ENCODE results near the gene PDE8B.

PDE8B gene

DNA sequence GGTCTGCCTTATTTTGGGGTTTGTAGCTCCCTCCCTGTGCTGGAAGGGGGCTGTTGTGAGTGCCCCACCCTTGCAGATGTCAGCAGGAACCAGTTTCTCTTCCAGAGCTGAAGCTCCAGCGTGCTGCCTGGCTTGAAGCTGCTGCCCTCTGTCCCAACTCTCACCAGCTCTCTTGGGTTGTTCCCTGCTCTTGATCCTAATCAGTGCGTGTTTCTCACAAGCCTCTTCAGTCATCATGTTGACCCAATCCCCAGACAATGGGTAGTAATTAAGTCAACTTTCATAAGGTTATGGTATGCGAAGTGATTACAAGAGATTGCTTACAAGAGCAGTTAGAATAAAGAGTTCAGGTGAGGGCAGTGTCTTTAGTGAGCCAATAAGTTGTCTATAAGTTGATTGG is 57.0 kb downstream of the PDE8B start:
- Histone ChIP-seq H3K4me2 (ENCODE audit: low read length) (no peak overlapping the region), H3K4me3 (ENCODE audit: low read depth, low read length) (no peak overlapping the region), H4K91ac (ENCODE audit: low read depth, low read length) (no peak overlapping the region), H3K23ac (ENCODE audit: low read length) (no peak overlapping the region), H3K27ac (ENCODE audit: low read depth, low read length) (no peak overlapping the region), H3K4ac (ENCODE audit: low read depth, low read length) (no peak overlapping the region), H3K9me3 (ENCODE audit: insufficient read depth, low read depth, low read length) (no peaks in the 10 kb centered on the region), H3K79me1 (ENCODE audit: low read length) (no peaks in the 10 kb centered on the region), H3K36me3 (ENCODE audit: control insufficient read depth in 1 of 2, insufficient read depth in 2 of 2, low read length in 2 of 2) (no peaks in the 10 kb centered on the region), H3K4me1 (ENCODE audit: control insufficient read depth in 1 of 2, insufficient read depth in 2 of 2, low read length in 2 of 2) (no peaks in the 10 kb centered on the region), H3K9ac (ENCODE audit: low read length) (peak overlapping the region; percentile 70), H4K8ac (ENCODE audit: low read depth, low read length) (no peak overlapping the region), H3K14ac (ENCODE audit: low read length) (no peak overlapping the region), H2BK120ac (ENCODE audit: insufficient read depth, low read length, poor library complexity) (no peak overlapping the region), H2BK5ac (ENCODE audit: low read depth, low read length, poor library complexity) (no peak overlapping the region), H4K12ac (ENCODE audit: low read depth, low read length) (no peak overlapping the region), H3K27me3 (ENCODE audit: insufficient read depth, low read length) (no peaks in the 10 kb centered on the region), H3K79me2 (ENCODE audit: control insufficient read depth, insufficient read depth, low read length, poor library complexity) (no peaks in the 10 kb centered on the region), H3K18ac (ENCODE audit: low read length) (no peak overlapping the region), H2AFZ (ENCODE audit: insufficient read depth, low read length, poor library complexity) (no peak overlapping the region), H2AK5ac (ENCODE audit: low read length) (no peak overlapping the region), H2BK12ac (ENCODE audit: low read length) (no peak overlapping the region)
- no CpG with 5 or more reads among the region's 3 CpGs for WGBS (ENCODE audit: extremely low coverage, insufficient coverage, insufficient read length)
- peak; percentile 55 to 58 for DNase-seq

- Histone ChIP-seq H3K14ac (ENCODE audit: low read length) (no peak overlapping the region), H4K12ac (ENCODE audit: low read depth, low read length) (no peak overlapping the region), H3K9me3 (ENCODE audit: insufficient read depth, low read depth, low read length) (no peaks in the 10 kb centered on the region), H3K27me3 (ENCODE audit: insufficient read depth, low read length) (no peaks in the 10 kb centered on the region), H4K91ac (ENCODE audit: low read depth, low read length) (no peak overlapping the region), H3K27ac (ENCODE audit: low read depth, low read length) (no peak overlapping the region), H2BK12ac (ENCODE audit: low read length) (no peak overlapping the region), H3K23ac (ENCODE audit: low read length) (no peak overlapping the region), H3K36me3 (ENCODE audit: control insufficient read depth in 1 of 2, insufficient read depth in 2 of 2, low read length in 2 of 2) (no peaks in the 10 kb centered on the region), H3K4me3 (ENCODE audit: low read depth, low read length) (no peak overlapping the region), H3K4me2 (ENCODE audit: low read length) (no peak overlapping the region), H2BK5ac (ENCODE audit: low read depth, low read length, poor library complexity) (no peak overlapping the region), H3K9ac (ENCODE audit: low read length) (no peak overlapping the region), H4K8ac (ENCODE audit: low read depth, low read length) (no peak overlapping the region), H3K79me2 (ENCODE audit: control insufficient read depth, insufficient read depth, low read length, poor library complexity) (no peaks in the 10 kb centered on the region), H3K4me1 (ENCODE audit: control insufficient read depth in 1 of 2, insufficient read depth in 2 of 2, low read length in 2 of 2) (no peaks in the 10 kb centered on the region), H3K79me1 (ENCODE audit: low read length) (no peaks in the 10 kb centered on the region), H3K18ac (ENCODE audit: low read length) (no peak overlapping the region), H2AK5ac (ENCODE audit: low read length) (no peak overlapping the region), H3K4ac (ENCODE audit: low read depth, low read length) (no peak overlapping the region), H2AFZ (ENCODE audit: insufficient read depth, low read length, poor library complexity) (no peak overlapping the region), H2BK120ac (ENCODE audit: insufficient read depth, low read length, poor library complexity) (no peak overlapping the region)
- DNase-seq, result no peak
- no CpG with 5 or more reads among the region's 1 CpG for WGBS (ENCODE audit: extremely low coverage, insufficient coverage, insufficient read length)
Observed at GRCh38 chr5:77272206-77272605, 61.7 kb downstream of the PDE8B start.

DNA sequence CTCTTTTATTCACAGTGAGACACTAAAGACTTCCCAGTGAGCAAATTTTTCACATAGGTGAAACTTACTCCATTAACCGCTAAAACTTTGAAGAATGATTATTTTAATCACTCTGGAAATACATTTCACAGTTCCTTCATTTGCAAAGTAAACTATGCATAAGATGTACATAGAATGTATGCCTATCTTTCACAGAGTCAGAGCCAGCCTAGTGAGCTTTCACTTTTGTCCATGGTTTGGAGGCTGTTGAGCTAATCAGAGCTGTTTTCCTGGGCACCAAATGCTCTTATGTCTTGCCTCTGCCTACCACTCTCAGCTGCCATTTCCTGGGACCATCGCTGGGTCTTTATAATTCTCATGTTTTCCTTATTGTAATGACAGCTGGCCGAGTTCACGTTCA is 67.3 kb downstream of the PDE8B start:
- no peaks in the 10 kb centered on the region for H3K27me3 ChIP-seq (ENCODE audit: insufficient read depth, low read length)
- no peak overlapping the region for H3K4me2 ChIP-seq (ENCODE audit: low read length)
- H3K9me3 ChIP-seq (ENCODE audit: insufficient read depth, low read depth, low read length), result peaks cover 2% of the 10 kb centered on the region
- no peak overlapping the region for H4K8ac ChIP-seq (ENCODE audit: low read depth, low read length)
- H3K4me1 ChIP-seq (ENCODE audit: control insufficient read depth in 1 of 2, insufficient read depth in 2 of 2, low read length in 2 of 2), result peaks cover 0 to 3% of the 10 kb centered on the region in 2 experiments
- no peak overlapping the region for H3K4me3 ChIP-seq (ENCODE audit: low read depth, low read length)
- H3K23ac ChIP-seq (ENCODE audit: low read length), result no peak overlapping the region
- no peaks in the 10 kb centered on the region for H3K79me1 ChIP-seq (ENCODE audit: low read length)
- no peak overlapping the region for H3K9ac ChIP-seq (ENCODE audit: low read length)
- H3K14ac ChIP-seq (ENCODE audit: low read length), result no peak overlapping the region
- DNase-seq, result no peak
- H4K12ac ChIP-seq (ENCODE audit: low read depth, low read length), result no peak overlapping the region
- H2BK5ac ChIP-seq (ENCODE audit: low read depth, low read length, poor library complexity), result no peak overlapping the region
- no peak overlapping the region for H2AK5ac ChIP-seq (ENCODE audit: low read length)
- H3K4ac ChIP-seq (ENCODE audit: low read depth, low read length), result no peak overlapping the region
- H3K36me3 ChIP-seq (ENCODE audit: control insufficient read depth in 1 of 2, insufficient read depth in 2 of 2, low read length in 2 of 2), result no peaks in the 10 kb centered on the region
- no peak overlapping the region for H2BK12ac ChIP-seq (ENCODE audit: low read length)
- H3K18ac ChIP-seq (ENCODE audit: low read length), result no peak overlapping the region
- H4K91ac ChIP-seq (ENCODE audit: low read depth, low read length), result no peak overlapping the region
- no peak overlapping the region for H2BK120ac ChIP-seq (ENCODE audit: insufficient read depth, low read length, poor library complexity)
- no peaks in the 10 kb centered on the region for H3K79me2 ChIP-seq (ENCODE audit: control insufficient read depth, insufficient read depth, low read length, poor library complexity)
- no peak overlapping the region for H2AFZ ChIP-seq (ENCODE audit: insufficient read depth, low read length, poor library complexity)
- WGBS (ENCODE audit: extremely low coverage, insufficient coverage, insufficient read length), result no CpG with 5 or more reads among the region's 4 CpGs
- no peak overlapping the region for H3K27ac ChIP-seq (ENCODE audit: low read depth, low read length)

- Histone ChIP-seq H3K4me1 (ENCODE audit: control insufficient read depth in 1 of 2, insufficient read depth in 2 of 2, low read length in 2 of 2) (peaks cover 0 to 3% of the 10 kb centered on the region in 2 experiments), H3K9ac (ENCODE audit: low read length) (no peak overlapping the region), H4K12ac (ENCODE audit: low read depth, low read length) (no peak overlapping the region), H3K23ac (ENCODE audit: low read length) (no peak overlapping the region), H3K4me2 (ENCODE audit: low read length) (no peak overlapping the region), H3K18ac (ENCODE audit: low read length) (no peak overlapping the region), H3K79me1 (ENCODE audit: low read length) (no peaks in the 10 kb centered on the region), H2BK120ac (ENCODE audit: insufficient read depth, low read length, poor library complexity) (no peak overlapping the region), H2BK5ac (ENCODE audit: low read depth, low read length, poor library complexity) (no peak overlapping the region), H4K8ac (ENCODE audit: low read depth, low read length) (no peak overlapping the region), H3K36me3 (ENCODE audit: control insufficient read depth in 1 of 2, insufficient read depth in 2 of 2, low read length in 2 of 2) (no peaks in the 10 kb centered on the region), H3K27ac (ENCODE audit: low read depth, low read length) (no peak overlapping the region), H3K4ac (ENCODE audit: low read depth, low read length) (no peak overlapping the region), H2AK5ac (ENCODE audit: low read length) (no peak overlapping the region), H3K4me3 (ENCODE audit: low read depth, low read length) (no peak overlapping the region), H3K27me3 (ENCODE audit: insufficient read depth, low read length) (no peaks in the 10 kb centered on the region), H2BK12ac (ENCODE audit: low read length) (no peak overlapping the region), H2AFZ (ENCODE audit: insufficient read depth, low read length, poor library complexity) (no peak overlapping the region), H3K14ac (ENCODE audit: low read length) (no peak overlapping the region), H4K91ac (ENCODE audit: low read depth, low read length) (no peak overlapping the region), H3K79me2 (ENCODE audit: control insufficient read depth, insufficient read depth, low read length, poor library complexity) (no peaks in the 10 kb centered on the region), H3K9me3 (ENCODE audit: insufficient read depth, low read depth, low read length) (peaks cover 2% of the 10 kb centered on the region)
- no peak for DNase-seq
- no CpG with 5 or more reads among the region's 3 CpGs for WGBS (ENCODE audit: extremely low coverage, insufficient coverage, insufficient read length)
Observed at GRCh38 chr5:77280036-77280435, 69.6 kb downstream of the PDE8B start.

All from trophoblast cell (in vitro differentiated cells and primary cell).